DMS53 treated with DMSO at 0.1 percent for 48 hours (cell line): ENCODE data around the gene ESF1.
"Not testable (repeated sequence)": the region's sequence is repeated elsewhere in the genome, so short reads cannot be mapped to it uniquely, and the experiment has no call there.

ENCODE experiments used
- DNase-seq: peaks from one replicate; lab custom pipeline; 2025; ENCODE audit not compliant: unreplicated experiment; lab: John Stamatoyannopoulos, UW

Gene ESF1

DNA sequence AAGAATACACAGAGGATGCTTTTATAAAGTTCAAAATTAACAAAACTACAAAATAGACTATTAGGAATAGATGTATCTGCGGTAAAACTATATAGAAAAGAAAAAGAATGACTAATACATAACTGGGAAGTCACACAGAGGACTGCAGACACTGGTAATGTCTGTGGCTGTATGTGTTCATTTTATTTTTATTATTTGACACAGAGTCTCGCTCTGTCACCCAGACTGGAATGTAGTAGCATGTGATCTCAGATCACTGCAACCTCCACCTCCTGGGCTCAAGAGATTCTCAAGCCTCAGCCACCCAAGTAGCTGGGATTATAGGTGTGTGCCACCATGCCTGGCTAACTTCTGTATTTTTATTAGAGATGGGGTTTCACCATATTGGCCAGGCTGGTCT lies 38.9 kb downstream of the ESF1 start:
- no peak for DNase-seq

DNA sequence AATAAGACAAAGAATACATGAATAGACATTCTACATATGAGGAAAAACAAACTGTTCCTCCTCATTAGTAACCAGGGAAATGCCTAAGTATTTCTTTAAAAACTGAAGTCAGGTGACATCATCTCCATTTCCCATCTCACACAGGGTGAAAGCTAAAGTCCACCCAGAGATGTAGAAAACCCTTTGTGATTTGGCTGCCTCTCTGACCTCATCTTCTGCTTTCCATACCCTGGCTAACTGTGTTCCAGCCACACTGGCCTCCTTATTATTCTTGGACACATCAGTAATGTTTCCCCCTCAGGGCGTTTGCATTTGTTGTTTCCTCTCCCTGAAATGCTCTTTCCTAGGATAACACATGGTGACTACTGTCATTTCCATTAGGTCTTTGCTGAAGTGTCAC lies 40.4 kb downstream of the ESF1 start:
- no peak for DNase-seq

DNA sequence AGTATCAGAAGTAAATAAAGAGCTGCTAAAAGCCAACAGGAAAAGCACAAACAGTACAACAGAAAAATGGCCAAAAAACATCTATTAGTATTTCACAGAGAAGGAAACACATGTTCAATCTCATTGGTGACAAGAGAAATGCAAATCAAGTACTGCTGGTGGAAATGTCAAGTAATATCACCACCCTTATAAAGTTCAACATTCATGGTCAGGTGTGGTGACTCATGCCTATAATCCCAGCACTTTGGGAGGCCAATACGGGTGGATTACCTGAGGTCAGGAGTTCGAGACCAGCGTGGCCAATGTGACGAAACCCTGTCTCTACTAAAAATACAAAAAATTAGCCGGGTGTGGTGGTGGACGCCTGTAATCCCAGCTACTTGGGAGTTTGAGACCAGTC lies 42.8 kb downstream of the ESF1 start:
- DNase-seq = no peak

DNA sequence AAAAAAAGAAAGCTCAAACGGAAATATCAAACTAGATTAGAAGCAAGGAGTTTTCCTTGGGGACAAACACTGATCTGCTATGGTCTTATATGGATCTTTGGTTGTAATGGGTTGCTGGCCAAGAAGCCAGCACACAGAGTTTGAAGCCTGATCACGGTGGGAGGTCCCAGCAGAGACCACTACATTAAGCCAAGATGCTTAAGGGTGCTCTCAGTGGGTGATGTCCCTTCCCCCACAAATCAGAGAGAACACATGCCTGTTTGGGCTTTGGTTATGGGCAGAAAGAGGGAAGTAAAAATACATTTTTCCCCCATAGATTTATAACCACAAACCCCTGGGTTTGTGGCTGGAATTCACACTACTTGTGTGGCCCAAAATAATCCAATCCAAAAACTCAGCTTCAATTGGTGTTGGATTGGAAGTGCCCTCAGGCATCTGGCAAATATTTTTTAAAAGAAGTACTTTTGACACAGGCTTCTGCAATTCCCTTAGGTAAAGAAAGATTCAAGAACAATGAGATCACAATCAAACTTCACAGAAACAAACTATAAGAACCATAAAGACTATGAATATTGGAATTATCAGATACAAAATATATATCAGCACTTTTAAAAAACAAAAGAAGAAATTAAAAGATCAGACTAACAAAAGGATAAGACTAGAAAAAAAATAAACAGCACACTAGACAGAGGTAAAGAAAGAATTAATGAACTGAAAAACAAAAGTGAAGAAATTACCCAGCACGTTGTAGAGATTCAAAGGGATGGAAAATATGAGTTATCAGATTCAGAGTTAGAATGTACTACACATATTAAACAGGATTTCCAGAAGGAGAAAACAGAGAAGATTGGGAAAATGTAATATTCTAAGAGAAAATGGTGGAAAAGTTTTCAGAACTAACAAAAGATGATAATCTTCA lies 44.7 kb downstream of the ESF1 start:
- no peak for DNase-seq

DNA sequence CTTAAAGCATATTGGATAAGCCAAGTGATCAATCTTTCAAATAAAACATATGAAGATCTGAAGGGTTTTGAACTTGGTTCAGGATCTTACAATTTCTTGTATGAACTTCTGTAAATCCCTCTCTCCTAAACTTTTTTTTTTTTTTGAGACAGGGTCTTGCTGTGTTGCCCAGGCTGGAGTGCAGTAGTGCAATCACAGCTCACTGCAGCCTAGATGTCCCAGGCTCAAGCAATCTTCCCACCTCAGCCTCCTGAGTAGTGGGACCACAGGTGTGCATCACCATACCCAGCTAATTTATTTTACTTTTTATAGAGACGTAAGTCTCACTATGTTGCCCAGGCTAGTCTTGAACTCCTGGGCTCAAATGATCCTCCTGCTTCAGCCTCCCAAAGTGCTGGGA lies 46.5 kb downstream of the ESF1 start:
- DNase-seq = not testable (repeated sequence)

DNA sequence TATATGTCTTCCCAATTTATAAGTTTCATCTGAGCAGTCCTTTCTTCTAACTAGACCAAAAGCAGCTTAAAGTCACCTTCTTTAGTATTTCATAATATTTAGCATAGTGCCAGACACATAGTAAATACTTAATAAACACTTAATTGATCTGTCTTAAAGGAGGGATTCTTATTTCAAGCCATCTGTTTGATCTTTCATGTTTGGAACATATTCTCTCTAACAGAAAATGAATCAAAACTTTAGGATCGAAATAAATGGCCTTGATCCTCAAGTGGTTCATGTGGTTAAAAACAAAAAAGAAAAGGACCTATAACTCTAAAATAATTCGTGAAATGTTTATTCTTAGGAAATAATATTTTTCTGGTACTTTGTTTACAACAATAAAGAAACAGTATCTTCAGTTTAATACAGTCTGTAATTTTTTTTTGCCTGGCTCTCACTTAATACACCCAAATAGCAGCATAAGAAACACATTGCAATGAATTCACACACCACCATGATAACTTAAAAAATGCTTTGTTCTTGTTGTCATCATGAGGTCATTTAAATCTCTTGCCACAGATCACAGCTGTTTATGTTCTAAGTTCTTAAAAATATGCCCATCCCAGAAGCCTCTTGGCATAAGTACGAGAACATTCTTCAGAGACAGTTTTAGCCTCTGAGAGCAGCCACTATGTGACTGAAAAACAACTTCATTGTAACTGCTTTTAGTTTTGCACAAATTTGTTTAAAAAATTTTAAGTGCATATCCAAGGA lies 48.1 kb downstream of the ESF1 start:
- DNase-seq = no peak

DNA sequence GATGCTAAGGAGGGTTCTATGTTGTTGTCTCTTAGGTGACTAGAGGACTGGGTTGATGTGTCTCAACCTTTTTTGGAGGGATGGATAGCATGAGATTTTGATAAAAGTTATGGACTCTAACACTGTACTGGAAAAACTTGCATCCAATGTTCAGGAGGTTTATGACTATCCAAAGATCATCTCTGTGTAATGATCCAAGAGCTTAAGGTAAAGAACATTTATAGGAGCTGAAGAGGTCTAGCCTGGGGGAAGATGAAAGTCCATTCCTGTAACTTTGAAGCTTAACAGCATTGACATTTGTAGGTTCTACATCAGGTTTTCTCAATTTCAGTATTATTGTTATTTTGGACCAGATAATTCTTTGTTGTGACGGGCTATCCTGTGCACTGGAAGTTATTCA lies 48.9 kb downstream of the ESF1 start:
- no peak for DNase-seq

DNA sequence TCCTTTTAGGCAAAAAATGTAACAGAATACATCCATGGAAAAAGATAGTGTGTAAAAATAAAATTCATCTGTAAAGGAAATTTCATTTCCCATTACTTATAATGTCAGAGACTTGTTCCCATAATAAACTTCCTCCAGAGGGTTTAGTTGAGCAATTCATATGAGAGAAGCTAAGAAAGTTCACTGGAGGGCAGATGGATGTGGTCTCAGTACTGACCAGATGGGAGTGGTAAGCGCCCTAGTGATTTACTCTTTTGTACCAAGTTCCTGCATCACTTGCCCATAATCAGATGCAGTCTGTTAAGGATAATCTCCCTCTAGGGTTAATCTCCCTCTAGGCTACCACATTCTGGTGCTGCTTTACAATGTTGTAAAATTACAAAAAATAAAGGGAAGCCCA lies 61.7 kb downstream of the ESF1 start:
- no peak for DNase-seq

DNA sequence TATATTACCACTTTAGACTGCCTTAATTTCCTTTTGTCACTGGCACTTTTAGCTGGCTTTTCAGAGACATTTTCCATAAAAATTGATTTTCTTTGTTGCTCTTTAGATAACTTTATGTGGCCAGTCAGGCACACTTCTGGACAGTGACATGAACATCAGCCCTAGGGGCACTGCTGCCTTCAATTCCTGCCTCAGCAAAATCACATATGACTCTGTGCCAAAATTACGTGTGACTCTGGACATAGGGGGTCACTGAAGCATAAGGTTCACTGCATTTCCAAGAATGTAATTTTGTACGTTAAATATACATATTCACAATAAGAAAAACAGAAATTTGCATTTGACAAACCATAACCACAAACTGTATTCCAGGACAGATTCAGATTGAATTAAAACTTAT lies 66.5 kb downstream of the ESF1 start:
- DNase-seq = no peak

DNA sequence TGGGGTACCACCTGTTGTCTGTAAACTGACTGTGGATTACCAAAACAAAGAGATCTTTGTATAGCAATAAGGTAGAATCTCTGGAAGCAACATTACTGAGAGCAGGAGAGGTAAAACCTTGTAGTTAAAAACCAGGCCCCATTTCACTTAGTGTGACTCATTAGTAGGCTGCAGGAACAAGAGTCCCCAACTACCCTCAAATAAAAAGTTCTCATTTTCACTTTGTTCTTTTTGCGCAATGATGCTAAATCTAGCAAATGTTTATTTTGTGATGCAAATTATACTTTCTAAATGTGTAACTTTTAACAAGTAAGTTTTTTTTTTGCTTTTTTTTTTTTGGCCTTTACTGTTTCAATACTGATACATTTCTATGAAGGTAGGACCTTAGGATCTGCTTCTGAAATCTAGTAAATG lies 67.1 kb downstream of the ESF1 start:
- DNase-seq = no peak

DNA sequence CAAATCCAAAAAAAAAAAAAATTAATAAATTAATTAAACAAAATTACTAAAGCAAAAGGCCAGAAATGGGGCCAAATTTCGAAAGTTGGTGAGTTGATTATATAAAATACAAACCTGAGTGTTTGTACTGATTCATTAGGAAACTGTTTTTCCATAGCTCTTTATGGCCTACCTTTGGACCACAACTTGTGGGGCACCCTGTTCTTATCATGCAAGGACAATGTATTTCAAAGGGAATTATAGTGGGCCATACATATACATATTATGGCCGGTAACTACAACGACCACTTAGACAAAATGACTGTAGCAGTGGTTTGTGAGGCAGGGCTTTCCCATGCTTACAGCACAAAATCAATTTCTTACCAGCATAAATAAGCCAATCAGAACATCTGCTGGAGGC lies 69.5 kb downstream of the ESF1 start:
- DNase-seq = no peak

DNA sequence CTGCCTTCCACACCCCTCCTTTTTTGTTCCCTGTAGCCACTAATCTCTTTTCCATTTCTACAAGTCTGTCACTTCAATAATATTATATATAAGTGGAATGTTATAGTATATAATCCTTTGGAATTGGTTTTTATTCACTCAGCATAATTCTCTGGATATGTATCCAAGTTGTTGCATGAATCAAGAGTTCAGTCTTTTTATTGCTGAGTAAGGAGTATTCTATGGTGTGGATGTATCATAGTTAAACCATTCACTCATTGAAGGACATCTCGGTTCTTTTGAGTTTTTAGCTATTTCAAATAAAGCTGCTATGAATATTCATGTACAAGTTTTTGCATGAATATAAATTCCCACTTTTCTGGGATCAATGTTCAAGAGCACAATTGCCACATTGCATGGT lies 76.5 kb downstream of the ESF1 start:
- DNase-seq = no peak

DNA sequence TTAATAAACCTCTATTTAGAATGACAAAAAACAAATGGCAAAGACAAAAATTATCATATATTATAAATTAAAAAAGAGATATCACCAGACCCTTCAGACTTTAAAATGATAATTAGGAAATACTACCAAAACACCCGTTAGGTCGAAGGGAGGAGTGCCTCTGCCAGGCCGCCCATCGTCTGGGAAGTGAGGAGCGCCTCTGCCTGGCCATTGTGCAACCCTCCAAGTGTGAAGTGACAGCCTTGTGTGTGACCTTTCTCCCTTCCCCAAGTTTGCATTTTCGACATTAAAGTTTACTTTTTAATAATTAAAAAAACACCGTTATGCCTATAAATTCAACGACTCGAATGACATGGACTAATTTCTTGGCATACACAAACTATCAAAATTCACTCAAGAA lies 81.5 kb downstream of the ESF1 start:
- no peak for DNase-seq

DNA sequence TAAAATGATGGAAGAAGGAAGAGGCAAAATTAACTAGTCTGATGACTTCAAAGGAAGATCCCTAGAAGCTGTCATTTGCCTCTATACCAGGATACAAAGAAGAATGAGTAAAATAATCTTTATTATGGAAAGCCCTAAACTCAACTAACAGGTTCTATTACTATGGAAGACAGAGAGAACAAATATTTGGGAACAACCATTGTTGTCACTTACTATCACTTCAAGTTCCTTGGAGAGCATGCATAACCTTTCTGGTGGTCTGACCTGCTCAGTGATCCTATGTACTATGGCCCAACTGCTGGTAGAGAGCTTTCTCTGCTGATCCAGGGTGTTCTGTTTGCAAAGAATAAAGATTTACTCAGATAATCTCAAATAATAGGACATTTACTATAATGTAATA lies 83.2 kb downstream of the ESF1 start:
- DNase-seq = no peak

DNA sequence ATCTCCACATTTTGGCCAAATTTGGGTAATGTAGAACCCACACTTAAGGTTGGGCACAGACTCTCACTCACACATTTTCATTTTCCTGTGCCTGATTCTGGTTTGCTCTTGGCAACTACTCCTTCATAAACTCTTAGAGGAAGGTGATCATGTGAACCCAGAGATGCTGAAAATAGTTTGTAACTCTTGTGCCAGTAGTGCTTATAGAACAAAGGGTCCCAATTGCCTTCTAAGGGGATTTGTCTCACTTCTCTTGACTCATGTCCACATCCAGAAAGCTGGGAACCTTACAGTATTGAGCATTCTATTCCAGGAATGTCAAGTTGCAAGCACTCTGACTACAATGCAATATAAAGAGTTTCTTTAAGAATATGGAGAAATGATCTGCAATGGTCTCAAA lies 84.0 kb downstream of the ESF1 start:
- DNase-seq = no peak

DNA sequence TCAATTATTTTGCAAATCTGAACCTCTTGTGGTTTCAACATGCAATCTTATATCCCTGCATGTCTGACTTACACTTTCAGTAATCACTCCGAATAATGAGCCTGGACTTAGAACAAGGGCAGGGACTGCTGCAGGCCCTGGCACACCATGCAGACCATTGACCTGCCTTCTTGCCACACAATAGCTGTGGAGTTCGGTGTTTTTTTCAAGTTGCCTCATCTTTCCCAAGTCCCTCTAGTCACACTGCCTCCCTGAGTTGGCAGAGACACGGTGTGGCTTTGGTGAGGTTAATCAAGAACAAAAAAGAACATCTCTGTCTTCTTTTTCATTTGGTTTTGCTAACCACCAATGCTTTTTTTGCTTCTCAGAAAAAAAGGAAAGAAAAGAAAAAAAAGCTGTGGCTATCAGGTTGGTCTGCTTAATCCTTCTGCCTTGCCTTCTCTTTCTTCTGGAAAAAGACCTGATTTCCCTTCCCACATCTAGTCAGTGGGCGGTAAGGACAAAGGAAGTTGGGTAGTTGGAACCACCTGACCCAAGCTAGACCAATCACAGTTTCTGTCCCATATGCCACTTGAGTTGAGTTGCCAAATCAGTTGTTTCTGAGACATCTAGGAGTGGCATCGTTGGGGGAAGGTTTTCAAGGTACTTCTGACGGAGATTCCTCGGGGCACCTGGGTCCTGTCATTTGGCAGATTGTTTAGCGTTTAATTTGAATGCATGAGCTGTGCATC lies 90.1 kb downstream of the ESF1 start:
- no peak for DNase-seq

DNA sequence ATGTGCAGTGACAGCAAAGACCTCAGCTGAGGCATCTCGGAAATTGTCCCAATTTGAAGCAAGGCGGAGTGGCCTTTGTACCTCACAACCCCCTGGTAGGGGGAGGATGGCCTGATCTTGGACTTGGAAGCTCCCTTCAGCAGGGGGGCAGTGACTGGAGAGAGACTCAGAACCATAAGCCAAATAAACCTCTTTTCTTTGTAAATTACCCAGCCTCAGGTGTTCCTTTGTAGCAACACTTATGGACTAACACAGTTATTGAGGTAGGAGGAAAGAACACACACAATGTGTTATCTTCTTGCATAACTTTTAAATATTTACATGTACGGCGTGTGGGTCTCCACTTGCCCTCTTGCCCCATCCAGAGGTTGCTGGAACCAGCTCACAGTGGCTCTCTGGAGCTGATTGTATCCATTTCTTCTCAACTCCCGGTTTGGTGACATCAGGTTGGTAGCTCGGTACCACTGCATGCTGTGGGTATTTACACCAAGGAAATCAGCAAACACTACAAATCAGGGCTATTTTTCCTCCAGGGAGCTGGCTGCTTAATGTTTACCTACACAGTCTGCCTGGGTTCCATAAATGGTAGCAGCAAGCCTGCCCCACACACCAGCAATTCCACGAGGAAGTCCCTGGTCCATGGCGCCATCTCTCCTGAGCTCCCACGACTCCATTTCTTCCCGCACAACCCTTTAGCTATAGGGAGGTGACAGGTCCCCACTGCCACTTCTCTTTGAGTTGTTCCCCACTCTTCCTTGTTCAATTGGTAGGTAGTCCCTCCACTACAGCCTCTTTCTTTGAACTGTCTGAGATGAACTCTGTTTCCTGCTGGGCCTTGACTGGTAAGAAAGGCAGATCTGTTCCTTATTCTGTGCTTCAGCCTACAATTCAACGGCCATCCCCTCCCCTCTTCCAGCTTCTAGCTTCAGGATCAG lies 91.7 kb downstream of the ESF1 start:
- no peak for DNase-seq

DNA sequence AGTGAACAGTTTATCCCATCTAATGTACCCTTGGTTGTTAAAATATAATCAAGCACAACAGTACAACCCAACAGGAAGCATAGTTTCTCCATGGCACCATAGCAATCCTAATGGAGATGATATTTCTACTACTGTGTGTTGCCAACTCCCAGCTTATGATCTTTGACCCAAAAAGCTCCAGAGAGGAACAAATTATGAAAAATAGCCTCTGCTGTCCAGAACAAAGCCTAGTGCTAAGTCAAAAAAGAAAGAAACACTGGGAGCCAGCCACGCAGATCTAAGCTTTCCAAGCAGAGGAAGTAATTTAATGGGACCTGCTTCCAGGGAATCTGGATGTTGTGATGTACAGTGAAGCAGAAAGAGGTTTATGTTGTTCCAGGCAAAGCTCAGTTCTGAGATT lies 93.8 kb downstream of the ESF1 start:
- DNase-seq = no peak

DNA sequence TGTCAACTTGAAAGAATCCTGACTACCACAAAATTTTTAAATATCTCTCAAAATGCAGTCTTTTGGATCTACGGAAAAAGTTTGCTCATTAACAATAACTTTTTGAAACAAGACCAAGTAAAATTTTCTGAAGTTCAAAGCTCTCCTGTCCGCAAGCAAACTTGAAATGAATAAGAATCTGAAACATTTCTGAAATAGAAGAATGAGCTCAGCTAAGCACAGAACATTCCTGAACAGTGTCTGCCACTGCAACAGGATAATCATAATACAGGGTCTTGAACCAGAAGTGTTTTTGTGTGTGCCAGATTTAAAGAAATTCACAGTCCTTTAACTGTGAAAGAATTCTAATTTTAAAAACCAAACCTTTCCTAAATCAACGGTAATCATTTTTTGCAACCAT lies 96.9 kb downstream of the ESF1 start:
- DNase-seq = no peak

DNA sequence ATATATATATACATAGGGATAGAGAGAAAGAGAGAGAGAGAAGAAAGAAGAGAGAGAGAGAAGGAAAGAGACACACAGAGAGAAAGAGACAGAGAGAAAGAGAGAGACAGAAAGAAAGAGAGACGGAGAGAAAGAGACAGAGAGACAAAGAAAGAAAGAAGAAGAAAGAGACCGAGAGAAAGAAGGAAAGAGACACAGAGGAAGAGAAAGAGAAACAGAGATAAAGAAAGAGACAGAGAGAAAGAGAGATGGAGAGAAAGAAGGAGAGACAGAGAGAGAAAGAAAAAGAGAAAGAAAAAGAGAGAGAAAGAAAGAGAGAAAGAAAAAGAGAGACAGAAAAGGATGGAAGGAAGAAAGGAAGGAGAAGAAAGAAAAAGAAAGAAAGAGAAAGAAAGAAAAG lies 99.1 kb downstream of the ESF1 start:
- DNase-seq = no peak
